ENCODE results near the gene RNF225.
"Not testable (repeated sequence)": the region's sequence is repeated elsewhere in the genome, so short reads cannot be mapped to it uniquely, and the experiment has no call there.

Gene RNF225

GRCh38 chr19:58428617-58429016, 33.2 kb downstream of the RNF225 start:
- no peak for DNase-seq (ENCODE audit: low read depth, low spot score)
- TF ChIP-seq CTCF (IDR thresholded peaks at IDR 0.05; ENCODE audit: low read depth, low read length) = no peak
- in situ Hi-C loops (cut with HindIII; ENCODE audit: low sequenced_read_pairs) = no loop called here
- H3K4me3 ChIP-seq (ENCODE audit: low read depth, low read length) = no peak overlapping the region

GRCh38 chr19:58429745-58430144, 34.3 kb downstream of the RNF225 start:
- no peak for DNase-seq (ENCODE audit: low read depth, low spot score)
- in situ Hi-C loops (cut with HindIII; ENCODE audit: low sequenced_read_pairs) = no loop called here
- no peak overlapping the region for H3K4me3 ChIP-seq (ENCODE audit: low read depth, low read length)
- TF ChIP-seq CTCF (IDR thresholded peaks at IDR 0.05; ENCODE audit: low read depth, low read length) = no peak

- H3K4me3 ChIP-seq (ENCODE audit: low read depth, low read length) = no peak overlapping the region
- no peak for DNase-seq (ENCODE audit: low read depth, low spot score)
- TF ChIP-seq CTCF (IDR thresholded peaks at IDR 0.05; ENCODE audit: low read depth, low read length) = no peak
- in situ Hi-C loops (cut with HindIII; ENCODE audit: low sequenced_read_pairs) = no loop called here
Measured at GRCh38 chr19:58434217-58434616, 38.8 kb downstream of the RNF225 start.

- TF ChIP-seq CTCF (IDR thresholded peaks at IDR 0.05; ENCODE audit: low read depth, low read length) = no peak
- in situ Hi-C loops (cut with HindIII; ENCODE audit: low sequenced_read_pairs) = no loop called here
Measured at GRCh38 chr19:58439576-58440554, 44.4 kb downstream of the RNF225 start, which contains the start of gene ZNF132. TSS of gene ZNF132 (minus strand) at chr19:58440153. CDS start at chr19:58439821, 332 bp downstream.

GRCh38 chr19:58440556-58440955, 45.1 kb downstream of the RNF225 start:
- peak overlapping the region; percentile 71 for H3K4me3 ChIP-seq (ENCODE audit: low read depth, low read length)
- in situ Hi-C loops (cut with HindIII; ENCODE audit: low sequenced_read_pairs) = no loop called here
- no peak for TF ChIP-seq CTCF (IDR thresholded peaks at IDR 0.05; ENCODE audit: low read depth, low read length)
- no peak for DNase-seq (ENCODE audit: low read depth, low spot score)

More at GRCh38 chr19:58439576-58440554, 44.4 kb downstream of the RNF225 start, which contains the start of gene ZNF132:
- peak; percentile 100 for DNase-seq (ENCODE audit: low read depth, low spot score)
- peak within 1 kb of the TSS; percentile 71 for H3K4me3 ChIP-seq (ENCODE audit: low read depth, low read length)

GRCh38 chr19:58442986-58443385, 47.5 kb downstream of the RNF225 start:
- H3K4me3 ChIP-seq (ENCODE audit: low read depth, low read length); DNase-seq (ENCODE audit: low read depth, low spot score); in situ Hi-C loops (cut with HindIII; ENCODE audit: low sequenced_read_pairs): not testable (repeated sequence)
